ENCODE data around the gene TAC3. TPM values are rescaled to one million over a fixed set of nuclear protein-coding genes. Genes with fewer than 3 reads are reported as not detected.

The TAC3 gene
- total and polyA plus RNA-seq, 2 donors (not counting 3 experiments of a cell fraction or from before 2014, with no cell fraction given) = not detected

DNA sequence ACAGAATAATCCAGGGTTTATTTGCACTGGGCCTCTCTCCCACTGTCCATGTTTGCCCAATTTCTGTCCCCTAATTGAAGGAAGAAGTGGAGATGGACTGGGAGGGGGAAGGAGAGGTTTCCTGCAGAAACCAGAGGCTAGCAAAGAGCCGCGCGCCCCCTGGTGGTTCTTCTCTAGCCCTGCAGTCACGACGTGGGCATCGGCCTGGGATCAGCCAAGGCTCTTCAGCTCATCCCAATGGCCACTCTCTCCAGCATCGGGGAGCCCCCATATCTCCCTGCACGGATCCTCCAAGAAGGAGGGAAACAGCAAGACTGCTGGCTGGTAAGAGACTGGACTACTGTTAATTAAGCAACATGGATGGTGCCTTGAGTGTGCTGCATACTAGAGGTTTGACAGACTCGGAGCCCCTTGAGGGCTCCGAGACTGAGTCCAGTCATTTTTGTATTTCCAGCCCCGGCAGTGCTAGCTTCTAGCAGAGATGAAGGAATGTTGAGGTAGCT, 28.7 kb downstream of the TAC3 start:
- intact Hi-C loops (cut with micrococcal nuclease) = loop anchor here (1.0 to 5.0 kb wide), 4 partner anchors 14 to 350 kb away; no protein-coding TSS in a partner anchor
- Histone ChIP-seq H3K4me3 (replicated peaks in 1 of 3; ENCODE audit: insufficient read depth in 1 of 3, low read depth in 1 of 3, low read length in 3 of 3) (no peak overlapping the region), H3K27ac (ENCODE audit: insufficient read depth, low read depth, low read length) (peak overlapping the region; percentile 3), H3K9me3 (replicated peaks; ENCODE audit: control insufficient read depth, insufficient read depth, low read length) (no peaks in the 10 kb centered on the region), H4K20me1 (replicated peaks; ENCODE audit: control insufficient read depth, extremely low read depth, insufficient read depth, low read length) (no peaks in the 10 kb centered on the region), H3K79me2 (ENCODE audit: control insufficient read depth, insufficient read depth, low read length) (no peaks in the 10 kb centered on the region), H3K9me1 (replicated peaks; ENCODE audit: control insufficient read depth, extremely low read depth, insufficient read depth, low read length) (no peaks in the 10 kb centered on the region), H3K4me2 (ENCODE audit: insufficient read depth, low read length) (peak overlapping the region; percentile 69), H3K27me3 (ENCODE audit: control insufficient read depth in 2 of 2, insufficient read depth in 2 of 2, low read length in 2 of 2) (peaks cover 2 to 3% of the 10 kb centered on the region in 2 experiments), H3K36me3 (ENCODE audit: control insufficient read depth in 2 of 2, extremely low read depth in 1 of 2, insufficient read depth in 2 of 2, low read length in 2 of 2) (no peaks in the 10 kb centered on the region), H3K9ac (replicated peaks; ENCODE audit: extremely low read depth, insufficient read depth, low read length) (no peak overlapping the region), H2AFZ (ENCODE audit: low read depth, low read length) (peak overlapping the region; percentile 15), H3K4me1 (ENCODE audit: control insufficient read depth, extremely low read depth, insufficient read depth, low read length) (peaks cover 30% of the 10 kb centered on the region)
- no TSS peak for BruUV-seq (replicated peaks)
- peak; percentile 94 for FAIRE-seq
- TF ChIP-seq, protein P1, sequence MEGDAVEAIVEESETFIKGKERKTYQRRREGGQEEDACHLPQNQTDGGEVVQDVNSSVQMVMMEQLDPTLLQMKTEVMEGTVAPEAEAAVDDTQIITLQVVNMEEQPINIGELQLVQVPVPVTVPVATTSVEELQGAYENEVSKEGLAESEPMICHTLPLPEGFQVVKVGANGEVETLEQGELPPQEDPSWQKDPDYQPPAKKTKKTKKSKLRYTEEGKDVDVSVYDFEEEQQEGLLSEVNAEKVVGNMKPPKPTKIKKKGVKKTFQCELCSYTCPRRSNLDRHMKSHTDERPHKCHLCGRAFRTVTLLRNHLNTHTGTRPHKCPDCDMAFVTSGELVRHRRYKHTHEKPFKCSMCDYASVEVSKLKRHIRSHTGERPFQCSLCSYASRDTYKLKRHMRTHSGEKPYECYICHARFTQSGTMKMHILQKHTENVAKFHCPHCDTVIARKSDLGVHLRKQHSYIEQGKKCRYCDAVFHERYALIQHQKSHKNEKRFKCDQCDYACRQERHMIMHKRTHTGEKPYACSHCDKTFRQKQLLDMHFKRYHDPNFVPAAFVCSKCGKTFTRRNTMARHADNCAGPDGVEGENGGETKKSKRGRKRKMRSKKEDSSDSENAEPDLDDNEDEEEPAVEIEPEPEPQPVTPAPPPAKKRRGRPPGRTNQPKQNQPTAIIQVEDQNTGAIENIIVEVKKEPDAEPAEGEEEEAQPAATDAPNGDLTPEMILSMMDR (IDR thresholded peaks at IDR 0.05; ENCODE audit: extremely low read depth in 1 of 2, insufficient read depth in 1 of 2, low read depth in 1 of 2, low read length in 2 of 2) = peak; percentile 93
- TF ChIP-seq POLR2A (IDR thresholded peaks at IDR 0.05; ENCODE audit: low read depth, low read length) (no peak), POLR2AphosphoS5 (IDR thresholded peaks at IDR 0.05; ENCODE audit: insufficient read depth, low read depth, low read length) (no peak), GATA2 (IDR thresholded peaks at IDR 0.05; ENCODE audit: insufficient read depth, insufficient read length, low read depth, low read length) (no peak), MYC (IDR thresholded peaks at IDR 0.05; ENCODE audit: low read depth, low read length) (no peak), EZH2 (IDR thresholded peaks at IDR 0.05; ENCODE audit: borderline replicate concordance, low read depth, low read length, severe bottlenecking) (no peak), FOS (IDR thresholded peaks at IDR 0.05; ENCODE audit: borderline replicate concordance, insufficient read depth, low read length) (no peak)
- TF ChIP-seq, protein P2, sequence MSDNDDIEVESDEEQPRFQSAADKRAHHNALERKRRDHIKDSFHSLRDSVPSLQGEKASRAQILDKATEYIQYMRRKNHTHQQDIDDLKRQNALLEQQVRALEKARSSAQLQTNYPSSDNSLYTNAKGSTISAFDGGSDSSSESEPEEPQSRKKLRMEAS (IDR thresholded peaks at IDR 0.05; ENCODE audit: insufficient read depth, insufficient read length) = no peak
- dilution Hi-C loops (cut with MboI; ENCODE audit: extremely low pct_ligation_motif_present, low sequenced_read_pairs) = no loop called here
- ChIA-PET POLR2A (no interaction called here), CTCF (interaction anchor here (0.5 to 2.7 kb wide), 29 partner anchors 9 to 466 kb away, joined by 3 to 50 read pairs (median 4); partner anchors contain the start of genes HSD17B6, MYO1A, RBMS2 and STAT6)
- DNase-seq (ENCODE audit: low read depth, low spot score) = peak; percentile 55

All from endothelial cell of umbilical vein (primary cell).